Umbilical cord (tissue), 2 donors: ENCODE results near the gene TNPO3. TPM values are rescaled to one million over a fixed set of nuclear protein-coding genes. Genes with fewer than 3 reads are reported as not detected.
A peak's percentile ranks its signal among the peaks of the same experiment; 100 is the strongest.

Source experiments
- DNase-seq: peaks from one replicate; pipeline ENCODE4 v3.0.0-alpha.2; 2015; ENCODE audit warnings: low spot score
- total RNA-seq: library from RNA; depleted of rRNA; stranded (reverse); fragments of >200 nt; gene quantifications from one replicate; pipeline ENCODE4 v1.2.3, GENCODE V29; 2014; ENCODE audit warnings: low replicate concordance; ENCODE audit not compliant: insufficient read depth

Gene TNPO3
- total RNA-seq, 1 donor from 2014 or later: 32.5 TPM

- peak; percentile 86 for DNase-seq
These were observed 145.0 kb downstream of the TNPO3 start for GRCh38 chr7:128909625-128910568.

DNA sequence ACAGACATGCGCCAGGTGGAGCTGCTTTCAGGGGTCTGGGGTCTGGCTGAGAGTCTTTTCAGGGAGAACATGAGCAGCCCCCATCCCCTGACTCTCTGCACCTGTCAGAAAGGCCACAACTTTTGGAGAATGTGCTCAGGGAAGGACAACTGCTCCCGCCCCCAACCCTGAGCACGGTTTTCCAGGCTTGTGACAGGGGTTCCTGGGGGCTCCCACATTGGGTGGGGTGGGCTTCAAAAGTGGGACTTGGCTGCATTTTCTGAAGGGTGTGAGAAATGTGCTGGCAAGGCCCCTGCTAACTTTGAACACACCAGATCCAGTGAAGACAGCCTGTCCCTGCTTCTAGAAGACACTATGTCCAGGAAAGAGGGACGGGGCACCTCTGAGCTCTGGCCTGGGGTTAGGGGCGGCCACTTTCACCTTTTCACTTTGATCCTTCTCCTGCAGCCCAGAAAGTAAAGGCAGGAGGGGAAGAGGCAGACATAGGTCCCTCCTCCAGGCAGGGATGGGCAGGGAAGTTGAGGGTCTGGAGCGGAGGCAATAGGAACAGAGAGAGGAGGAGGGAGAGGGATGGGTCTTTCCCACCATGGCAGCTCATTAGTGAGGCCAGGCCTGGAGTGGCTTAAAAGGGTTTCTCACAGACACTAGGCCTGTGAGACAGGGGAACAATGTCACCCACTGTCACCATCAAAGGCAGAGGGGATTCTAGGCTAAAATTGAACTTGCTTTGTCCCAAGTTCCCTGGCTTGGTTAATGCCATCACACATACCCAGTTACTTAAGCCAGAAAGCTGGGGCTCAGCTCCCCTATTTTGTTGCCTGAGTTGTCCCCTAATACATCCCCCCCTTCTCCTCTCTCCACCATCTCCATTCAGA is 145.9 kb downstream of the TNPO3 start:
- no peak for DNase-seq

DNA sequence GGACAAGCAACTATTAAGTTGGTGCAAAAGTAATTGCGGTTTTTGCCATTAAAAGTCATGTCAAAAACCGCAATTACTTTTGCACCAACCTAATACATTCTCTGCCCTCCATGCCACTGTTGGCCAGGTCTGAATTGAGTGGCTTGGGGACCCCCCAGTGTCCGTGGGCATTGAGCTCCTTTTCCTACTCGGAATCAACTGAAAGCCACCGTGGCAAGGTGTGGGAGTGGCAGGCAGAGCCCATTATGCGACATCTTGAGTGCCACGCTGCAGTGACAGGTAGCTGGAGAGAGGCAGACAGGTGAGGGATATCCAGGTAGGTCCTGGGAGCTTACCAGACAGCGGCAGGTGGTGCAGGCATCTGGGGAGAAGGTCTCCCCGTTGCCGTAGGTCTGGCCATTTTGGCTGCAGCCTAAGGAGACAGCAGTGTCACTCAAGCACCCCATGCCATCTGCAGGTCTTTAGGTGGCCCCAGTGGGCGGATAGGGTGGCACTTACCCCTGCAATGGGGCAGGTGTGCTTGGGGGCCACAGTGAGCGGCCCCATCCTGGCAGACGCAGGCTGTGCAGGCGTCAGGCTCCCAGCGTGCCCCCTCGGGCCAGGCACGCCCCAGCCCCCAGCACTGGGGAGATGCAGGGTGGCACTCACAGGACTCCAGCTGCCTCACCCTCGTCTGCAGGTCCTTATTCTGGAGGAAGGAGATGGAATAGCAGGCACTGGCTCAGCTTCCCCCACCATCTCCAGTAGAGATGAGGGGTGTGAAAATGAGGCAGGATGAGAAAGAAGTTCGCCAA is 147.9 kb downstream of the TNPO3 start:
- DNase-seq: no peak

DNA sequence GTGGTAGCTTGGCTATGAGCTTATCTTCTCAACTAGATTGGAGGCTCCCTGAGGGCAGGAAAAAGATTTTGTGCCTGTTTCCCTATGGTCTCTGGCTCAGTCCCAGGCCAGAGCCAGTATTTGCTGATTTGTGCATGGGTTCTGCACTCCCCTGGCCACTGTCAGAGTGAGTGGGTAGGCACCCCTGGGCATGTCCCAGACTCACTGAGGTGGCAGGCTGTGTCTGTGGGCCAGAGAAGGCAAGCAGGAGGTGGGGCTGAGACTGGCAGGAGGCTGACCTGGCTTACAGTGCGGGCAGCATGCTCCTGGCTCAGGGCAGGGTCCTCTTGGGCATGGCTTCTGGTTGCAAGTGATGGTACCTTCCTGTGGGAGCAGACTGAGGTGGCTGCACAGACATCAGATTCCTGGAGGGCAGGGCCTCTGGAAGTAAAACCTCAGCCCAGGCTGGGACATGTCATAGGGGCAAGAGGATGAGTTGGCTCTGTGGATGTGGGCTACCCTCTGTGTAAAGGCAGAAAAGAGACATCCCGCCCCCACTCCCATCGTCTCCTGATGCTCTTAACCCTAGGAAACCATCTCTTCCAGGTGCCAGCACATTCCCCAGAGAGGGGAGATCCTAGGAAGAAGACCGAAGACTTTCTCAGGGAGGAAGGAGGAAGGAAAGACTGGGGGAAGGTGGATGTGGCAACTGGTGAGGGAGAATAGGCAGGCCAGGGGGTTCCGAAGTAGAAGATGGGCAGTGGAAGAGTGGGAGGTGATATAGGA is 148.7 kb downstream of the TNPO3 start:
- no peak for DNase-seq

- peak; percentile 35 for DNase-seq
These were observed 150.3 kb downstream of the TNPO3 start for GRCh38 chr7:128904381-128905197.

Other genes starting within 250 kb of the TNPO3 start
- gene FLNC, start 224.7 kb downstream of the TNPO3 start, total RNA-seq: 204 TPM
- gene ATP6V1F, start 192.3 kb downstream of the TNPO3 start, total RNA-seq: 69.3 TPM
- 1.4 TPM for gene KCP, start 144.4 kb downstream of the TNPO3 start, total RNA-seq
- 5.5 TPM for gene IRF5, start 117.2 kb downstream of the TNPO3 start, total RNA-seq
- 7.7 TPM for gene TSPAN33, start 89.6 kb upstream of the TNPO3 start, total RNA-seq
- 21.9 TPM for gene SMO, start 133.5 kb upstream of the TNPO3 start, total RNA-seq
- gene AHCYL2, start 169.9 kb upstream of the TNPO3 start, total RNA-seq: 6.7 TPM